IMR-90 (cell line): ENCODE measurements around the gene GCNT4. TPM values are rescaled to one million over a fixed set of nuclear protein-coding genes. Genes with fewer than 3 reads are reported as not detected.

ENCODE experiments used
- ATAC-seq: fragments of 200-7000 bp; cut with Tn5 transposase; 2 replicates; pipeline ENCODE4 v1.9.1; 2020; ENCODE audit warnings: low read depth, mild to moderate bottlenecking, moderate library complexity
- BruUV-seq: library from RNA; stranded (reverse); fragments of 400-500 nt; replicated peaks from 2 replicates; lab custom pipeline; 2021; lab: Mats Ljungman, UMichigan
- CTCF ChIA-PET: fragments of 300-600 bp; formaldehyde crosslinking; extraction: SDS; loops from one replicate; lab custom pipeline; 2021; ENCODE audit warnings: antibody characterized with exemption; lab: Yijun Ruan, JAX
- POLR2A ChIA-PET: fragments of 300-600 bp; sonication (Branson Sonifier 250); formaldehyde crosslinking; loops from one replicate; lab custom pipeline; 2022; ENCODE audit warnings: antibody characterized with exemption; ENCODE audit not compliant: unreplicated experiment; lab: Charles Lee
- DNase-seq: peaks from one replicate; pipeline ENCODE4 v3.0.0; 2013
- H2AFZ ChIP-seq: replicated peaks from 2 replicates; pipeline ENCODE3; 2013; ENCODE audit warnings: low read length, mild to moderate bottlenecking; ENCODE audit not compliant: poor library complexity
- H2AK5ac ChIP-seq: 2 replicates; pipeline ENCODE4 v1.6.1; 2013; ENCODE audit warnings: low read depth, low read length, inconsistent platforms
- H2AK9ac ChIP-seq: replicated peaks from 2 replicates; pipeline ENCODE3; 2013; ENCODE audit warnings: mild to moderate bottlenecking, low read depth, low read length, moderate library complexity; ENCODE audit not compliant: poor library complexity
- H2BK120ac ChIP-seq: 2 replicates; pipeline ENCODE4 v1.6.1; 2013; ENCODE audit warnings: low read depth, low read length, inconsistent platforms
- H2BK15ac ChIP-seq: 3 replicates; pipeline ENCODE4 v1.6.1; 2013; ENCODE audit warnings: low read depth, low read length, inconsistent platforms
- H2BK20ac ChIP-seq: 2 replicates; pipeline ENCODE4 v1.6.1; 2013; ENCODE audit warnings: low read depth, mild to moderate bottlenecking, inconsistent platforms, low read length, moderate library complexity
- H2BK5ac ChIP-seq: 2 replicates; pipeline ENCODE4 v1.6.1; 2013; ENCODE audit warnings: mild to moderate bottlenecking, low read depth, low read length, inconsistent platforms; ENCODE audit not compliant: poor library complexity, severe bottlenecking
- H3K14ac ChIP-seq: replicated peaks from 2 replicates; pipeline ENCODE4 v1.6.1; 2013; ENCODE audit warnings: low read depth, low read length, inconsistent platforms
- H3K18ac ChIP-seq: 2 replicates; pipeline ENCODE4 v1.6.1; 2013; ENCODE audit warnings: low read depth, low read length, control low read depth
- H3K23ac ChIP-seq: 2 replicates; pipeline ENCODE4 v1.6.1; 2013; ENCODE audit warnings: low read depth, low read length, inconsistent platforms
- H3K27ac ChIP-seq: 2 replicates; pipeline ENCODE4 v1.5.1; 2013; ENCODE audit warnings: mild to moderate bottlenecking, control low read depth, low read length; ENCODE audit not compliant: insufficient read depth
- H3K27me3 ChIP-seq: 2 replicates; pipeline ENCODE4 v1.6.1; 2013; ENCODE audit warnings: low read length; ENCODE audit not compliant: control insufficient read depth, insufficient read depth
- H3K36me3 ChIP-seq: 2 replicates; pipeline ENCODE4 v1.6.1; 2013; ENCODE audit warnings: low read length, mixed read lengths; ENCODE audit not compliant: control insufficient read depth, insufficient read depth
- H3K4ac ChIP-seq: 2 replicates; pipeline ENCODE4 v1.6.1; 2013; ENCODE audit warnings: low read depth, low read length, inconsistent platforms
- H3K4me1 ChIP-seq: 2 replicates; pipeline ENCODE4 v1.6.1; 2013; ENCODE audit warnings: low read length, mixed read lengths; ENCODE audit not compliant: control insufficient read depth, insufficient read depth
- H3K4me2 ChIP-seq: 2 replicates; pipeline ENCODE4 v1.6.1; 2013; ENCODE audit warnings: low read depth, mild to moderate bottlenecking, control low read depth, low read length, moderate library complexity
- H3K4me3 ChIP-seq: 2 replicates; pipeline ENCODE4 v1.5.1; 2013; ENCODE audit warnings: low read depth, mild to moderate bottlenecking, control low read depth, low read length, moderate library complexity; ENCODE audit not compliant: insufficient read depth
- H3K56ac ChIP-seq: 2 replicates; pipeline ENCODE4 v1.6.1; 2013; ENCODE audit warnings: low read length, inconsistent platforms; ENCODE audit not compliant: insufficient read depth; ENCODE audit errors: extremely low read depth
- H3K79me1 ChIP-seq, 2 experiments: 2 replicates each; pipeline ENCODE4 v1.6.1; 2013; ENCODE audit warnings: low read length in 2 of 2, inconsistent platforms in 1 of 2, low read depth in 1 of 2
- H3K9ac ChIP-seq: 2 replicates; pipeline ENCODE4 v1.6.1; 2013; ENCODE audit warnings: low read depth, low read length, control low read depth
- H3K9me1 ChIP-seq: 2 replicates; pipeline ENCODE4 v1.6.1; 2013; ENCODE audit warnings: low read length, inconsistent platforms; ENCODE audit not compliant: insufficient read depth
- H3K9me3 ChIP-seq: 2 replicates; pipeline ENCODE4 v1.6.1; 2013; ENCODE audit warnings: low read length; ENCODE audit not compliant: control insufficient read depth, insufficient read depth
- H4K20me1 ChIP-seq: 2 replicates; pipeline ENCODE4 v1.6.1; 2013; ENCODE audit warnings: low read length, inconsistent platforms; ENCODE audit not compliant: insufficient read depth
- H4K5ac ChIP-seq: 2 replicates; pipeline ENCODE4 v1.6.1; 2013; ENCODE audit warnings: mild to moderate bottlenecking, low read depth, low read length, control low read depth
- H4K8ac ChIP-seq, 2 experiments: 2 replicates each; pipeline ENCODE4 v1.6.1; 2013; ENCODE audit warnings: low read depth in 2 of 2, low read length in 2 of 2, control low read depth in 1 of 2, inconsistent platforms in 1 of 2
- H4K91ac ChIP-seq: 2 replicates; pipeline ENCODE4 v1.6.1; 2013; ENCODE audit warnings: low read depth, low read length, inconsistent platforms; ENCODE audit not compliant: insufficient read depth
- CEBPB ChIP-seq: IDR thresholded peaks from 2 replicates; pipeline ENCODE4 v1.6.1; 2012; ENCODE audit warnings: low read depth, low read length, improper control_type of control experiment
- FOS ChIP-seq: fragments of 150-350 bp; IDR thresholded peaks from 2 replicates; pipeline ENCODE4 v1.6.1; 2016; ENCODE audit warnings: low read depth, low read length
- NFE2L2 ChIP-seq: fragments of 150-350 bp; IDR thresholded peaks from 2 replicates; pipeline ENCODE4 v1.6.1; 2016; ENCODE audit warnings: low read depth, mild to moderate bottlenecking, low read length
- RFX5 ChIP-seq: IDR thresholded peaks from 2 replicates; pipeline ENCODE4 v1.8.0; 2012; ENCODE audit warnings: low read depth, mild to moderate bottlenecking, low read length, moderate library complexity
- SMC3 ChIP-seq: fragments of 150-350 bp; IDR thresholded peaks from 2 replicates; pipeline ENCODE4 v1.6.1; 2016; ENCODE audit warnings: low read depth, mild to moderate bottlenecking, antibody characterized with exemption, low read length, moderate library complexity
- WGBS, 2 experiments: methylation state at CpG; one replicate each; pipeline versions ENCODE4 v1.1.5 to v1.1.7; 2013; ENCODE audit warnings: missing lambda C conversion rate in 2 of 2; ENCODE audit not compliant: insufficient read length in 1 of 2; ENCODE audit errors: extremely low coverage in 2 of 2; 5-methylcytosine and 5-hydroxymethylcytosine counted together
- dilution Hi-C: fragments of 300-500 bp; cut with HindIII; formaldehyde crosslinking; loops from one replicate; pipeline ENCODE4 v1.14.3; 2018; ENCODE audit warnings: low sequenced_read_pairs; ENCODE audit not compliant: unreplicated experiment
- in situ Hi-C: fragments of 300-500 bp; cut with MboI; formaldehyde crosslinking; loops from 3 replicates; pipeline ENCODE4 v1.14.3; 2019; ENCODE audit warnings: low sequenced_read_pairs, inconsistent platforms, mixed read lengths
- intact Hi-C: fragments of 100-400 bp; cut with micrococcal nuclease; formaldehyde crosslinking; loops from 2 replicates; pipeline ENCODE4 v1.10.0; 2022
- polyA plus RNA-seq, 3 experiments: library from polyadenylated mRNA; depleted of rRNA; stranded (reverse); fragments of >200 nt; gene quantifications; 2 replicates each; pipeline ENCODE4 v1.2.3, GENCODE V29; 2012; ENCODE audit warnings: low replicate concordance in 1 of 3
- total RNA-seq: library from RNA; depleted of rRNA; stranded (reverse); fragments of >200 nt; gene quantifications from 2 replicates; pipeline ENCODE4 v1.2.3, GENCODE V29; 2012
- TF ChIP-seq, protein P1 (sequence below): fragments of 150-350 bp; IDR thresholded peaks from 2 replicates; pipeline ENCODE4 v1.6.1; 2017; ENCODE audit warnings: mild to moderate bottlenecking, antibody characterized with exemption, low read length, low read depth

The GCNT4 gene
- total and polyA plus RNA-seq, 2 of the 4 experiments (the other 2 are of a cell fraction), result 0.46 to 1.8 TPM

DNA sequence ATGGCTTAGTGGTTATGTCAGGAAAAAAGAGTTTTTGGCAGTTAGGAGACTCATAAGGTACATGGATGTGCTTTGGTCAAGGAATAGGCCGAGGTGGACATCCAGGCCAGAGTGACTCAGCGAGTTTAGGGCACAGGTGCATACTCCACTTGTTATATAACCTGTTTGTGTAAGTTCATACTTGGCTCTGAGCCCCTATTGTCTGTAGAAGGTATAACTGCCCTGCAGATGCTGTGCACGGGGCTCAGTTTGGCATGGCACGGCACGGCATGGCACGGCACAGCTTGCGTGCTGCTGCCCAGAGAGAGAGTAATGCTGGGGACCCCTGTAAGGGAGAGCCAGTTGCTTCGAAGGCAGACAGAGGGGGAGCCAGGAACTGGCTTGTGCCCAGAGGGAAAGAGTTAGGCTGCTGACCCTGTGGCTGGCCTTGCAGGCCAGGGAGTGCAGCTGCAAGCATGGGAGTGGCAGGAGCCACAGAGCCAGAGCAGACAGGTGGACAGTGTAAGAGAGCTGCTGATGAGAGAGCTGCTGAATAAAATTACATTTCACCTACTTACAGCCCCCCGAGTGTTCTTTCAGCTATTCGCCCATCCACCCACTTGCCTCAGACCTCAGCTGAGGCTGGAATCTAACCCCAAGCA lies 32.2 kb downstream of the GCNT4 start:
- Histone ChIP-seq H4K8ac (no peak overlapping the region), H3K4ac (no peak overlapping the region), H4K91ac (no peak overlapping the region), H3K9me1 (no peaks in the 10 kb centered on the region; the same call in 1 of the 2 replicates), H3K9ac (no peak overlapping the region), H2AFZ (no peak overlapping the region), H3K4me2 (no peak overlapping the region), H3K27ac (no peak overlapping the region), H3K14ac (no peak overlapping the region), H2AK9ac (no peak overlapping the region), H2BK120ac (no peak overlapping the region), H3K79me1 (no peaks in the 10 kb centered on the region), H3K36me3 (no peaks in the 10 kb centered on the region), H4K5ac (no peak overlapping the region), H3K4me3 (no peak overlapping the region), H3K27me3 (no peaks in the 10 kb centered on the region), H3K23ac (no peak overlapping the region), H2BK5ac (no peak overlapping the region), H3K56ac (no peak overlapping the region), H4K20me1 (no peaks in the 10 kb centered on the region), H3K4me1 (peaks cover 3% of the 10 kb centered on the region), H2AK5ac (0 out of 2 replicates have a peak overlapping the region, but pooled peaks have one; percentile 28), H2BK15ac (no peak overlapping the region), H3K18ac (no peak overlapping the region), H2BK20ac (no peak overlapping the region), H3K9me3 (0 out of 2 replicates have a peak, but pooled peaks cover 2% of the 10 kb centered on the region)
- POLR2A ChIA-PET, result no interaction called here
- WGBS, 2 experiments, result 87% methylated on average over 6 of the region's 10 CpGs; no CpG with 5 or more reads in 1 of the 2 experiments
- dilution Hi-C loops (no loop called here), in situ Hi-C loops (no loop called here), intact Hi-C loops (no loop called here)
- no TSS peak for BruUV-seq
- CTCF ChIA-PET, result interaction anchor here (0.7 kb wide), 1 partner anchor 71 kb away, joined by 4 read pairs; no protein-coding TSS in a partner anchor
- DNase-seq (no peak), ATAC-seq (no peak)
- TF ChIP-seq CEBPB, result no peak
- TF ChIP-seq SMC3, result no peak
- no peak for TF ChIP-seq FOS
- TF ChIP-seq RFX5, result no peak
- TF ChIP-seq NFE2L2, result no peak
- TF ChIP-seq, protein P1, sequence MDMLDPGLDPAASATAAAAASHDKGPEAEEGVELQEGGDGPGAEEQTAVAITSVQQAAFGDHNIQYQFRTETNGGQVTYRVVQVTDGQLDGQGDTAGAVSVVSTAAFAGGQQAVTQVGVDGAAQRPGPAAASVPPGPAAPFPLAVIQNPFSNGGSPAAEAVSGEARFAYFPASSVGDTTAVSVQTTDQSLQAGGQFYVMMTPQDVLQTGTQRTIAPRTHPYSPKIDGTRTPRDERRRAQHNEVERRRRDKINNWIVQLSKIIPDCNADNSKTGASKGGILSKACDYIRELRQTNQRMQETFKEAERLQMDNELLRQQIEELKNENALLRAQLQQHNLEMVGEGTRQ, result no peak
